ENCODE results near the gene NCL.
"Not testable (repeated sequence)": the region's sequence is repeated elsewhere in the genome, so short reads cannot be mapped to it uniquely, and the experiment has no call there.

The NCL gene

DNA sequence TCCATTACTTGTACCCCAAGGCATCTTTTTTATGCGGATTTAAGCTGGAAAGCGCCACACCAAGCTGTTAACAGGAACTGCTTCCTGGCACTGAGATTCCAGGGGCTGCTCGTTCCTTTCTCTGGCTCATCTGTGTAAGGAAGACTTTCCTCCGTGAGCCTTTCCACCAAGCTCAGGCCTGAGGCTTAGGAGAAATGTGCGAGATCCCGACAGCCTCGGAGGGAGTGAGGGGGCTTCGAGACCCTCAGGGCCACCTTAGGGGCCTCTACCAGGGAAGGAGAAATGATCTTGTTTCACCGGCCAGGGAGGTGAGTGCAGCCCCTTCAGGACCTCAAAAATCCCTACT lies 51.7 kb downstream of the NCL start:
- Histone ChIP-seq H3K27me3 (replicated peaks; ENCODE audit: control insufficient read depth, insufficient read depth, low read length) (no peaks in the 10 kb centered on the region), H3K4me3 (replicated peaks; ENCODE audit: low read depth, low read length) (no peak overlapping the region), H3K36me3 (ENCODE audit: control insufficient read depth, insufficient read depth, low read length) (no peaks in the 10 kb centered on the region)
- DNase-seq (ENCODE audit: extremely low read depth, insufficient read length): no peak
- TF ChIP-seq, protein P1, sequence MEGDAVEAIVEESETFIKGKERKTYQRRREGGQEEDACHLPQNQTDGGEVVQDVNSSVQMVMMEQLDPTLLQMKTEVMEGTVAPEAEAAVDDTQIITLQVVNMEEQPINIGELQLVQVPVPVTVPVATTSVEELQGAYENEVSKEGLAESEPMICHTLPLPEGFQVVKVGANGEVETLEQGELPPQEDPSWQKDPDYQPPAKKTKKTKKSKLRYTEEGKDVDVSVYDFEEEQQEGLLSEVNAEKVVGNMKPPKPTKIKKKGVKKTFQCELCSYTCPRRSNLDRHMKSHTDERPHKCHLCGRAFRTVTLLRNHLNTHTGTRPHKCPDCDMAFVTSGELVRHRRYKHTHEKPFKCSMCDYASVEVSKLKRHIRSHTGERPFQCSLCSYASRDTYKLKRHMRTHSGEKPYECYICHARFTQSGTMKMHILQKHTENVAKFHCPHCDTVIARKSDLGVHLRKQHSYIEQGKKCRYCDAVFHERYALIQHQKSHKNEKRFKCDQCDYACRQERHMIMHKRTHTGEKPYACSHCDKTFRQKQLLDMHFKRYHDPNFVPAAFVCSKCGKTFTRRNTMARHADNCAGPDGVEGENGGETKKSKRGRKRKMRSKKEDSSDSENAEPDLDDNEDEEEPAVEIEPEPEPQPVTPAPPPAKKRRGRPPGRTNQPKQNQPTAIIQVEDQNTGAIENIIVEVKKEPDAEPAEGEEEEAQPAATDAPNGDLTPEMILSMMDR (IDR thresholded peaks at IDR 0.05; ENCODE audit: insufficient read depth, low read length, poor library complexity, severe bottlenecking): no peak

DNA sequence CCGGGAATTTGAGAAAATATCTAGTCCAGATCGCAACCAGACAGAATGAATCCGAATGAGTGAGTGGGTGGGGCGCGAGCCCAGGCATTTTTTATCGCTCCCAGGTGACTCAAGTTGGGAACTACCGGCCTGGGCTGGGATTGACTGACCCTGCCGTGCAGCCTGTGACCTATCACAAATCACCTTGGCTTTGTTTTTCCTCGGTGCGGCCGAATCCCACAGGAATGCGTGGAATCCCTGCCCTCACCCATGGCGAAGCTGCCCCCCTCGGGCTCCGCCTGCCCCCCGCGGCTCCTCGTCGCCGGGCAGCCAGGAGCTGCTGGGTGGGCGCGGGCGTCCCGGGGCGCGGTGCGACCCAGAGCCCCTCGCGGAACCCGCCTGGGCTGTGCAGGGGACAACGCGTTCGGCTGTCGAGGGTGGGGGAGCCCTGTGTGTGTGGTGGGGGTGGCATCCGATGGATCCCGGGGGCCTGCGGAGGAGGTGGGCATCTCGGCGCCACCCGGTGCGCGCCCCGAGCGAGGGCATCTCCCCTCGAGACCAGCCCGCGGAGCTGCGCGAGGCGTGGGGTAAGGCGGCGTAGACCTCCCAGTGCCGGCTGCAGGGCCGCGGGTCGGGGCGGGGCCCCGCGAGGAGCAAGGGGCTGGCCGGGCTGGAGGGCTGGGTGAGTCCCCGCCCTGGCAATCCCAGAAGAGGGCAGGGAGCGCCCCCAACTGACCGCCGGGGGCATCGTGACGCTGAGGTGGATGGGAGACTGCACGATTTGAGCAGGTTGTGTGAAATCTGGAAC lies 52.3 kb downstream of the NCL start:
- TF ChIP-seq, protein P1 (IDR thresholded peaks at IDR 0.05; ENCODE audit: insufficient read depth, low read length, poor library complexity, severe bottlenecking): peak; percentile 89
- Histone ChIP-seq H3K27me3 (replicated peaks; ENCODE audit: control insufficient read depth, insufficient read depth, low read length) (no peaks in the 10 kb centered on the region), H3K4me3 (replicated peaks; ENCODE audit: low read depth, low read length) (peak overlapping the region; percentile 57), H3K36me3 (ENCODE audit: control insufficient read depth, insufficient read depth, low read length) (no peaks in the 10 kb centered on the region)
- peak; percentile 87 for DNase-seq (ENCODE audit: extremely low read depth, insufficient read length)

DNA sequence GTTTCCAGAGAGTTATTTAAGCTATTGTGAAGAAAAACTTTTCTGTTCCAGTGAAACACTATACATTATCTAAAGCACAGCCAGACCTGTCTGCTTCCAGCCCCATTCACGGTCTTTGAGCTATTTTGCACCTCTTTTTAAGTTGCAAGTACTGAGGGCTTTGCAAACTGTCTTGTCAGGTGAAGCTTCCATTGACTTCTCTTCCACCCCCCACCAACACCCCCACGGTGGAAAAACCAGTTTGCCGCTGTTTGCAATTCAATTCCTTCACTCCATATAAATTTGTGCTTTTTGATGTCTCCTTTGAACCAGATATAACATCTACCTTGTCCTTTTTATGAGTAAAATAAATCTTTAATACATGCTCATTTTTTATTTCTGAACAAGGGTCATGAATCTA lies 53.0 kb downstream of the NCL start:
- H3K27me3 ChIP-seq (replicated peaks; ENCODE audit: control insufficient read depth, insufficient read depth, low read length): no peaks in the 10 kb centered on the region
- H3K36me3 ChIP-seq (ENCODE audit: control insufficient read depth, insufficient read depth, low read length): no peaks in the 10 kb centered on the region
- no peak overlapping the region for H3K4me3 ChIP-seq (replicated peaks; ENCODE audit: low read depth, low read length)
- DNase-seq (ENCODE audit: extremely low read depth, insufficient read length): no peak
- TF ChIP-seq, protein P1 (IDR thresholded peaks at IDR 0.05; ENCODE audit: insufficient read depth, low read length, poor library complexity, severe bottlenecking): no peak

DNA sequence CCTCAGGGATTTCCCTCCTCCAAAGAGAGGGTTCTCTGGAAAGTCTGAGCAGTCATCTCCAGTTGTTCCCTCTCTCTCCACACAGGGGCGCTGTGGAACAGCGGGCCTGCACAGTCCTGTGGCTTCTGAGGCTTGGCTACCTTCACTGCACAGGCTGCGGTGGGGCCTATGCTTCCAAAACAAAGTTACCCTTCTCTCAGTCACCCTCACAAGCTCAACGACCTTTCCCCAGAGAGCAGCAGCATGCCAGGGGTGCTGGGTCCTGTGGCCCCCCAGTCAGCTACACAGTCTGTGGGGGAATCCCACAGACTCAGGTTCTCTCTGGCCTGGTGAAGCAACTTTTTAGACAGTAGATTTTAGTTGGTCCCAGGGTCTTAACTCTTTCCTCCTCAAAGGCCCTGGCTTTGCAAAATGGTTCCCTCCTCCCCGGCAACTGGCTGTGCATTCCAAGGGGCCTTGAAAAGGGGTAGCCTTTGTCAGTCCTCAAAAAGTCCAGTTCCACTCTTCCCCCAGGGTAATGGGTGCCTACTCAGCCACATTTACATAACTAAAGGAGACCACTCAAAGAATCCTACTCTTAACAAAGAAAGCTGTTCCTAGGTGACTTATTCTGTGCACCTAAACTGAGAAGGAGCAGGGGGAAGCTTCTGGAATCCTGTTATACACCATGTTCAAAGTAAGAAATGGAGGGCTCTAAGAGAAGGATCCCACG lies 53.8 kb downstream of the NCL start:
- H3K4me3 ChIP-seq (replicated peaks; ENCODE audit: low read depth, low read length): no peak overlapping the region
- DNase-seq (ENCODE audit: extremely low read depth, insufficient read length): no peak
- H3K36me3 ChIP-seq (ENCODE audit: control insufficient read depth, insufficient read depth, low read length): no peaks in the 10 kb centered on the region
- no peaks in the 10 kb centered on the region for H3K27me3 ChIP-seq (replicated peaks; ENCODE audit: control insufficient read depth, insufficient read depth, low read length)
- TF ChIP-seq, protein P1 (IDR thresholded peaks at IDR 0.05; ENCODE audit: insufficient read depth, low read length, poor library complexity, severe bottlenecking): peak; percentile 38

DNA sequence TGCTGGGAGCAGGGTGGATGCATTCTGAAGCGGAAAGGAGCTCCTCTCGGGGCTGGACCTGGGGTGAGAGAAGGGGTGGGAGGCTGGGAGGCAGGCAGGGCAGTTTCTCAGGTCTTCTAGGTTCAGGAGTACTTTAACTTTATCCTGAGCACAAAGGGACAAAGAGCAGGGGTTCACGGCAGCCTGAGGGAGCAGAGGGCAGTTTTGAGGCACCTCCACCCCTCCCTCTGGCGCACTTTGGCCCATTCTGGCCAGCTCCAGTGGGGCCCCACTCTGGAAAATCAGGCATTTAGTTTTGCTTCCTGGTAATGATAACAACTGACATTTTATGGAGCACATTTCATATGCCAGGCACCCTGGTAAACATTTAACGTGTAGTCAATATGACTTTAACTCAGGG lies 54.5 kb downstream of the NCL start:
- H3K4me3 ChIP-seq (replicated peaks; ENCODE audit: low read depth, low read length): no peak overlapping the region
- TF ChIP-seq, protein P1 (IDR thresholded peaks at IDR 0.05; ENCODE audit: insufficient read depth, low read length, poor library complexity, severe bottlenecking): no peak
- no peak for DNase-seq (ENCODE audit: extremely low read depth, insufficient read length)
- no peaks in the 10 kb centered on the region for H3K27me3 ChIP-seq (replicated peaks; ENCODE audit: control insufficient read depth, insufficient read depth, low read length)
- no peaks in the 10 kb centered on the region for H3K36me3 ChIP-seq (ENCODE audit: control insufficient read depth, insufficient read depth, low read length)

DNA sequence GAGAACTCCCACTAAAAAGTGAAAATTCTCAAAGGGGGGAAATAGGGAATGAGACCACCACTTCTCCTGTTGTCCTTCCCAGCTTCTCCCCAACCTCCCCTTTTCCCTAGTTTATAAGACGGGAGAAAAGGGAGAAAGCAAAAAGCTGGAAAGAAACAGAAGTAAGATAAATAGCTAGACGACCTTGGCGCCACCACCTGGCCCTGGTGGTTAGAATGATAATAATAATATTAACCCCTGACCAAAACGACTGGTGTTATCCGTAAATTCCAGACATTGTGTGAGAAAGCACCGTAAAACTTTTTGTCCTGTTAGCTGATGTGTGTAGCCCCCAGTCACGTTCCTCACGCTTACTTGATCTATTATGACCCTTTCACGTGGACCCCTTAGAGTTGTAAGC lies 56.0 kb downstream of the NCL start:
- H3K36me3 ChIP-seq (ENCODE audit: control insufficient read depth, insufficient read depth, low read length); H3K4me3 ChIP-seq (replicated peaks; ENCODE audit: low read depth, low read length); DNase-seq (ENCODE audit: extremely low read depth, insufficient read length); H3K27me3 ChIP-seq (replicated peaks; ENCODE audit: control insufficient read depth, insufficient read depth, low read length): not testable (repeated sequence)

DNA sequence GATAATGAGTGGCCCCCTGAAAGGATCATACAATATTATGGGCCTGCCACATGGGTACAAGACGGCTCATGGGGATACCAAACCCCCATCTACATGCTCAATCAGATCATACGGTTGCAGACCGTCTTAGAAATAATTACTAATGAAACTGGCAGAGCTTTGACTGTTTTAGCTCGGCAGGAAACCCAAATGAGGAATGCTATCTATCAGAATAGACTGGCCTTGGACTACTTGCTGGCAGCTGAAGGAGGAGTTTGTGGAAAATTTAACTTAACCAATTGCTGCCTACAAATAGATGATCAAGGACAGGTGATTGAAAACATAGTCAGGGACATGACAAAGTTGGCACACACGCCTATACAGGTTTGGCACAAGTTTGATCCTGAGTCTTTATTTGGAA lies 56.6 kb downstream of the NCL start:
- not testable (repeated sequence) for H3K36me3 ChIP-seq (ENCODE audit: control insufficient read depth, insufficient read depth, low read length); DNase-seq (ENCODE audit: extremely low read depth, insufficient read length); H3K4me3 ChIP-seq (replicated peaks; ENCODE audit: low read depth, low read length); H3K27me3 ChIP-seq (replicated peaks; ENCODE audit: control insufficient read depth, insufficient read depth, low read length)
